ENCODE data around the gene BRINP3. TPM values are rescaled to one million over a fixed set of nuclear protein-coding genes. Genes with fewer than 3 reads are reported as not detected.
"Not testable (repeated sequence)": the region's sequence is repeated elsewhere in the genome, so short reads cannot be mapped to it uniquely, and the experiment has no call there.

BRINP3 gene
- total RNA-seq, 1 experiment from 2014 or later, result not detected

DNA sequence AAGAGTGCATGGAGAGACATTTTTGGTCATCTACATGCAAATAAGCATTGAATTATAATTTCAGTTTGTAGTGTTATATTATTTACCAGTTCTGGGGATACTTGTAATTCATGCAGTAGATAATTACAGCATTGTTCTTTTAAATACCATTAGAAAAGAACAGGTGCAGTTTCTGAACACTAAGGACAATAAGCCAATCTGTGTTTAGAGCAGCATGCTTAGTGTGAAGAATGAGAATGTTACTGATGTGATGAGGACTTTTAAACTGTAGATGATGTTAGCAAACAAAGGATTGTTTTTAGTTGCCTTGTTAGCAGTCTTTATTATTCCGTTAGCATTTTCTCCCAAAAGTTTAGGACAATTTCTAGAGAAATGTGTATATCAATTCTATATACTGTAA, 348.3 kb downstream of the BRINP3 start:
- H3K4me3 ChIP-seq (ENCODE audit: low read length), result no peak overlapping the region
- H3K9ac ChIP-seq (ENCODE audit: low read length), result no peak overlapping the region
- H3K79me2 ChIP-seq (ENCODE audit: low read length), result no peaks in the 10 kb centered on the region
- DNase-seq (no peak), ATAC-seq (no peak)
- H3K27me3 ChIP-seq (ENCODE audit: low read length), result no peaks in the 10 kb centered on the region
- no peaks in the 10 kb centered on the region for H3F3A ChIP-seq (ENCODE audit: low read length, unreplicated experiment)
- no peaks in the 10 kb centered on the region for H3K9me3 ChIP-seq (ENCODE audit: low read length)
- no peak overlapping the region for H2AFZ ChIP-seq (ENCODE audit: low read length)
- intact Hi-C loops (cut with micrococcal nuclease), result no loop called here
- no peak overlapping the region for H3K4me2 ChIP-seq (ENCODE audit: low read length)
- H3K27ac ChIP-seq (ENCODE audit: low read length), result no peak overlapping the region
- ChIA-PET CTCF (no interaction called here), POLR2A (ENCODE audit: unreplicated experiment) (no interaction called here)
- H4K20me1 ChIP-seq (ENCODE audit: low read length), result no peaks in the 10 kb centered on the region
- no TSS peak for BruUV-seq (replicated peaks)
- peaks cover 7% of the 10 kb centered on the region for H3K4me1 ChIP-seq (ENCODE audit: insufficient read depth, low read length)
- TF ChIP-seq EZH2 (IDR thresholded peaks at IDR 0.05; ENCODE audit: low read length, unreplicated experiment), result no peak
- TF ChIP-seq, protein P1, sequence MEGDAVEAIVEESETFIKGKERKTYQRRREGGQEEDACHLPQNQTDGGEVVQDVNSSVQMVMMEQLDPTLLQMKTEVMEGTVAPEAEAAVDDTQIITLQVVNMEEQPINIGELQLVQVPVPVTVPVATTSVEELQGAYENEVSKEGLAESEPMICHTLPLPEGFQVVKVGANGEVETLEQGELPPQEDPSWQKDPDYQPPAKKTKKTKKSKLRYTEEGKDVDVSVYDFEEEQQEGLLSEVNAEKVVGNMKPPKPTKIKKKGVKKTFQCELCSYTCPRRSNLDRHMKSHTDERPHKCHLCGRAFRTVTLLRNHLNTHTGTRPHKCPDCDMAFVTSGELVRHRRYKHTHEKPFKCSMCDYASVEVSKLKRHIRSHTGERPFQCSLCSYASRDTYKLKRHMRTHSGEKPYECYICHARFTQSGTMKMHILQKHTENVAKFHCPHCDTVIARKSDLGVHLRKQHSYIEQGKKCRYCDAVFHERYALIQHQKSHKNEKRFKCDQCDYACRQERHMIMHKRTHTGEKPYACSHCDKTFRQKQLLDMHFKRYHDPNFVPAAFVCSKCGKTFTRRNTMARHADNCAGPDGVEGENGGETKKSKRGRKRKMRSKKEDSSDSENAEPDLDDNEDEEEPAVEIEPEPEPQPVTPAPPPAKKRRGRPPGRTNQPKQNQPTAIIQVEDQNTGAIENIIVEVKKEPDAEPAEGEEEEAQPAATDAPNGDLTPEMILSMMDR (conservative IDR thresholded peaks at IDR 0.05; ENCODE audit: low read depth, low read length), result no peak
- TF ChIP-seq EZH2phosphoT487 (IDR thresholded peaks at IDR 0.05; ENCODE audit: borderline replicate concordance, low read length), result no peak
- no peaks in the 10 kb centered on the region for H3K9me2 ChIP-seq (replicated peaks; ENCODE audit: low read length)
- no peaks in the 10 kb centered on the region for H3K36me3 ChIP-seq (ENCODE audit: low read depth, low read length)

DNA sequence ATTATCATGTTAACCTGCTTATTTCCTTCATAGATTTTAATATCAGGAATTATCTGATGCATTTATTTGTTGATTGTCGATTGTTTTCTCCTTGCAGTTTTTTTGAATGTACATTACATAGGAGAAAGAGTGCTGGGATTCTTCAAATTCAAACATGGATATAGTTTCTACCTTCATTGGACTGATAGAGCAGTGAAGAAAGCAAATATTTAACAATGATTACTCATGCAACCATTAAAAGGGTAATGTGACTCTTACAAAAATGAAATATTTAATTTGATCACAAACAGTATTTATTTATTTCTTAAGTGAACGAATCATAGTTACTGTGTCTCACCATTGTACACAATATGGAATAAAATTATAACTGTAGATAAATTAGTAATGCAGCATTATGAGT, 350.9 kb downstream of the BRINP3 start:
- no peaks in the 10 kb centered on the region for H3F3A ChIP-seq (ENCODE audit: low read length, unreplicated experiment)
- no peaks in the 10 kb centered on the region for H3K9me3 ChIP-seq (ENCODE audit: low read length)
- intact Hi-C loops (cut with micrococcal nuclease), result loop anchor here (1.0 kb wide), 1 partner anchor 11 kb away; no protein-coding TSS in a partner anchor
- no peak overlapping the region for H2AFZ ChIP-seq (ENCODE audit: low read length)
- no peaks in the 10 kb centered on the region for H3K79me2 ChIP-seq (ENCODE audit: low read length)
- H3K4me2 ChIP-seq (ENCODE audit: low read length), result peak overlapping the region; percentile 20
- no peak overlapping the region for H3K4me3 ChIP-seq (ENCODE audit: low read length)
- H3K27me3 ChIP-seq (ENCODE audit: low read length), result no peaks in the 10 kb centered on the region
- H3K9me2 ChIP-seq (replicated peaks; ENCODE audit: low read length), result no peaks in the 10 kb centered on the region
- ChIA-PET POLR2A (ENCODE audit: unreplicated experiment) (no interaction called here), CTCF (no interaction called here)
- DNase-seq, result peak; percentile 81
- no peak for TF ChIP-seq EZH2phosphoT487 (IDR thresholded peaks at IDR 0.05; ENCODE audit: borderline replicate concordance, low read length)
- TF ChIP-seq, protein P1 (conservative IDR thresholded peaks at IDR 0.05; ENCODE audit: low read depth, low read length), result no peak
- no peak for TF ChIP-seq EZH2 (IDR thresholded peaks at IDR 0.05; ENCODE audit: low read length, unreplicated experiment)
- no peak overlapping the region for H3K9ac ChIP-seq (ENCODE audit: low read length)
- peak; percentile 95 for ATAC-seq
- peaks cover 7% of the 10 kb centered on the region for H3K4me1 ChIP-seq (ENCODE audit: insufficient read depth, low read length)
- no peaks in the 10 kb centered on the region for H4K20me1 ChIP-seq (ENCODE audit: low read length)
- BruUV-seq (replicated peaks), result no TSS peak
- no peaks in the 10 kb centered on the region for H3K36me3 ChIP-seq (ENCODE audit: low read depth, low read length)
- no peak overlapping the region for H3K27ac ChIP-seq (ENCODE audit: low read length)

DNA sequence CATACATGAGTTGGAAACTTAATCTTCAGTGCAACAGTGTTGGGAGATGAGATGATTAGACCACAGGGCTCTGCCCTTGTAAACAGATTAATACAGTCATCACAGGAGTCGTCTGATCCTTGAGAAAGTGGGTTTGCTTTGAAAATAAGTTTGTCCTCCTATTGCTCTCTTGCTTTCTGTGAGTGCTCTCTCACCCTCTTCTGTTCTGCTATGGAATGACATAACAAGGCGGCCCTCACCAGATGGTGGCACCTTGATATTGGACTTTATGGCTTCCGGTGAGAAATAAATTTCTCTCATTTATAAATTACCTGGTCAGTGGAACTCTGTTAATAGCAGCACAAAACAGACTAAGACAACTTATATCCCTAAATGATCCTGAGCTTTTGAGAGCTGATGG, 353.6 kb downstream of the BRINP3 start:
- no TSS peak for BruUV-seq (replicated peaks)
- no peak overlapping the region for H3K4me3 ChIP-seq (ENCODE audit: low read length)

DNA sequence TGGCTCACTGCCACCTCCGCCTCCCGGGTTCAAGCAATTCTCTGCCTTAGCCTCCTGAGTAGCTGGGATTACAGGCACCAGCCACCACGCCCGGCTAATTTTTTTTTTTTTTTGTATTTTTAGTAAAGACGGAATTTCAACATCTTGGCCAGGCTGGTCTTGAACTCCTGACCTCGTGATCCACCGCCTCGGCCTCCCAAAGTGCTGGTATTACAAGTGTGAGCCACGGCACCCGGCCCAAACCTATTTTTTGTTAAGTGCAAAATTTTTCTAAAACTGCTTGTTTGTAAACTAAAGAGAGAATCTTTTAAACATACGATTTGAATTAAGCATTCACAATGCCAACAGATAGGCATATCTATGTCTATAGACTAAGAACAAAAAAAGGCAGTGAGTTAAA, 357.1 kb downstream of the BRINP3 start:
- BruUV-seq (replicated peaks); H3K4me1 ChIP-seq (ENCODE audit: insufficient read depth, low read length); CTCF ChIA-PET; H3K36me3 ChIP-seq (ENCODE audit: low read depth, low read length); POLR2A ChIA-PET (ENCODE audit: unreplicated experiment); H3K27ac ChIP-seq (ENCODE audit: low read length); H4K20me1 ChIP-seq (ENCODE audit: low read length); H3K9ac ChIP-seq (ENCODE audit: low read length); H3K9me2 ChIP-seq (replicated peaks; ENCODE audit: low read length); H3K9me3 ChIP-seq (ENCODE audit: low read length); H2AFZ ChIP-seq (ENCODE audit: low read length); H3F3A ChIP-seq (ENCODE audit: low read length, unreplicated experiment); H3K4me2 ChIP-seq (ENCODE audit: low read length); ATAC-seq; intact Hi-C loops (cut with micrococcal nuclease); DNase-seq; H3K4me3 ChIP-seq (ENCODE audit: low read length); H3K79me2 ChIP-seq (ENCODE audit: low read length): not testable (repeated sequence)
- H3K27me3 ChIP-seq (ENCODE audit: low read length), result peaks cover 30% of the 10 kb centered on the region

More for the DNA sequence above, 353.6 kb downstream of the BRINP3 start:
- ATAC-seq (0 out of 2 replicates have a peak, but pooled peaks have one; percentile 20), DNase-seq (peak; percentile 31)
- H3F3A ChIP-seq (ENCODE audit: low read length, unreplicated experiment), result no peaks in the 10 kb centered on the region
- TF ChIP-seq EZH2phosphoT487 (IDR thresholded peaks at IDR 0.05; ENCODE audit: borderline replicate concordance, low read length), result no peak
- TF ChIP-seq, protein P1 (conservative IDR thresholded peaks at IDR 0.05; ENCODE audit: low read depth, low read length), result peak; percentile 50
- H3K4me2 ChIP-seq (ENCODE audit: low read length), result no peak overlapping the region
- H3K27ac ChIP-seq (ENCODE audit: low read length), result no peak overlapping the region
- H3K27me3 ChIP-seq (ENCODE audit: low read length), result 0 out of 2 replicates have a peak, but pooled peaks cover 9% of the 10 kb centered on the region
- H3K9ac ChIP-seq (ENCODE audit: low read length), result no peak overlapping the region
- H3K79me2 ChIP-seq (ENCODE audit: low read length), result no peaks in the 10 kb centered on the region
- H3K9me2 ChIP-seq (replicated peaks; ENCODE audit: low read length), result no peaks in the 10 kb centered on the region
- no peak overlapping the region for H2AFZ ChIP-seq (ENCODE audit: low read length)
- H3K36me3 ChIP-seq (ENCODE audit: low read depth, low read length), result no peaks in the 10 kb centered on the region
- H3K4me1 ChIP-seq (ENCODE audit: insufficient read depth, low read length), result peaks cover 7% of the 10 kb centered on the region
- H3K9me3 ChIP-seq (ENCODE audit: low read length), result no peaks in the 10 kb centered on the region
- intact Hi-C loops (cut with micrococcal nuclease), result no loop called here
- CTCF ChIA-PET, result no interaction called here
- no peaks in the 10 kb centered on the region for H4K20me1 ChIP-seq (ENCODE audit: low read length)
- POLR2A ChIA-PET (ENCODE audit: unreplicated experiment), result no interaction called here

All from PC-3 (cell line).